HepG2 (cell line): ENCODE results near the gene SLC13A3. TPM values are rescaled to one million over a fixed set of nuclear protein-coding genes. Genes with fewer than 3 reads are reported as not detected.
A peak's percentile ranks its signal among the peaks of the same experiment; 100 is the strongest.

Experiments
- AKAP8 ChIP-seq: sonication (generic); formaldehyde crosslinking; IDR thresholded peaks from 2 replicates; pipeline ENCODE4 v1.5.1; 2020; ENCODE audit warnings: mild to moderate bottlenecking, missing genetic modification reagents
- ATM ChIP-seq: fragments of 450-650 bp; IDR thresholded peaks from 2 replicates; pipeline ENCODE4 v1.7.1; 2017; ENCODE audit warnings: mild to moderate bottlenecking, borderline replicate concordance
- BATF2 ChIP-seq: sonication (generic); formaldehyde crosslinking; IDR thresholded peaks from 2 replicates; pipeline ENCODE4 v1.8.0; 2022; ENCODE audit warnings: mild to moderate bottlenecking, missing genetic modification reagents, moderate library complexity
- ELF1 ChIP-seq: sonication (generic); formaldehyde crosslinking; IDR thresholded peaks from 2 replicates; pipeline ENCODE4 v1.4.0; 2020; ENCODE audit warnings: missing genetic modification reagents
- FUBP1 ChIP-seq: sonication (generic); formaldehyde crosslinking; IDR thresholded peaks from 2 replicates; pipeline ENCODE4 v1.5.1; 2020; ENCODE audit warnings: missing genetic modification reagents, mild to moderate bottlenecking, borderline replicate concordance
- HINFP ChIP-seq: sonication (generic); formaldehyde crosslinking; IDR thresholded peaks from 2 replicates; pipeline ENCODE4 v1.4.0; 2020; ENCODE audit warnings: low read depth, mild to moderate bottlenecking, missing genetic modification reagents
- MYPOP ChIP-seq: sonication (generic); formaldehyde crosslinking; IDR thresholded peaks from 2 replicates; pipeline ENCODE4 v1.8.1; 2023; ENCODE audit warnings: mild to moderate bottlenecking, moderate library complexity, missing genetic modification reagents
- NFYB ChIP-seq: sonication (generic); formaldehyde crosslinking; IDR thresholded peaks from 2 replicates; pipeline ENCODE4 v1.4.0; 2020; ENCODE audit warnings: missing genetic modification reagents
- PATZ1 ChIP-seq: sonication (generic); formaldehyde crosslinking; IDR thresholded peaks from 2 replicates; pipeline ENCODE4 v1.4.0; 2020; ENCODE audit warnings: missing genetic modification reagents
- POGZ ChIP-seq: sonication (generic); formaldehyde crosslinking; IDR thresholded peaks from 2 replicates; pipeline ENCODE4 v1.4.0; 2020; ENCODE audit warnings: mild to moderate bottlenecking, missing genetic modification reagents
- RXRB ChIP-seq: IDR thresholded peaks from 2 replicates; pipeline ENCODE4 v1.6.1; 2016; ENCODE audit warnings: borderline replicate concordance, missing genetic modification reagents, missing compliant biosample characterization
- TFDP1 ChIP-seq: IDR thresholded peaks from 2 replicates; pipeline ENCODE4 v1.6.1; 2016; ENCODE audit warnings: missing compliant biosample characterization, missing genetic modification reagents, borderline replicate concordance
- ZNF180 ChIP-seq: sonication (generic); formaldehyde crosslinking; IDR thresholded peaks from 2 replicates; pipeline ENCODE4 v1.4.0; 2020; ENCODE audit warnings: low read depth, missing genetic modification reagents, borderline replicate concordance
- ZNF382 ChIP-seq: sonication (generic); formaldehyde crosslinking; IDR thresholded peaks from 2 replicates; pipeline ENCODE4 v1.5.0; 2020; ENCODE audit warnings: missing genetic modification reagents, mild to moderate bottlenecking, borderline replicate concordance
- ZNF550 ChIP-seq: sonication (generic); formaldehyde crosslinking; IDR thresholded peaks from 2 replicates; pipeline ENCODE4 v1.4.0; 2020; ENCODE audit warnings: mild to moderate bottlenecking, missing genetic modification reagents, borderline replicate concordance
- ZNF563 ChIP-seq: sonication (generic); formaldehyde crosslinking; IDR thresholded peaks from 2 replicates; pipeline ENCODE4 v1.8.0; 2022; ENCODE audit warnings: mild to moderate bottlenecking, moderate library complexity, missing genetic modification reagents
- ZNF777 ChIP-seq: sonication (generic); formaldehyde crosslinking; IDR thresholded peaks from 2 replicates; pipeline ENCODE4 v1.4.0; 2020; ENCODE audit warnings: missing genetic modification reagents
- ZNF850 ChIP-seq: sonication (generic); formaldehyde crosslinking; conservative IDR thresholded peaks from 2 replicates; pipeline ENCODE4 v1.9.0; 2021; ENCODE audit warnings: mild to moderate bottlenecking, missing genetic modification reagents
- ZSCAN22 ChIP-seq: sonication (generic); formaldehyde crosslinking; IDR thresholded peaks from 2 replicates; pipeline ENCODE4 v1.4.0; 2020; ENCODE audit warnings: mild to moderate bottlenecking, missing genetic modification reagents
- polyA plus RNA-seq, 8 experiments: library from polyadenylated mRNA; depleted of rRNA in 3 of 8; stranded (reverse) in 7 of 8; unstranded in 1 of 8; fragments of >200 nt; fragmentation: Illumina TruSeq in 4 of 8; extraction: Trizol in 4 of 8; gene quantifications; 2 replicates each; pipeline versions ENCODE4 v1.2.1 to v1.2.3, GENCODE V29; 2011 to 2016; ENCODE audit warnings: low read depth in 4 of 8, missing spikeins in 1 of 8, mixed read lengths in 1 of 8; ENCODE audit not compliant: insufficient read depth in 1 of 8
- total RNA-seq, 5 experiments: library from RNA; depleted of rRNA; stranded (reverse); fragments of >200 nt; fragmentation: Illumina TruSeq; extraction: Trizol; gene quantifications; 2 replicates each; pipeline ENCODE4 v1.2.3, GENCODE V29; 2016; ENCODE audit warnings: low read depth in 1 of 5

SLC13A3 gene
- total and polyA plus RNA-seq, 2 of the 13 experiments (the other 11 are each of a cell fraction or from before 2014, with no cell fraction given), result 66.5 to 76.0 TPM

GRCh38 chr20:46688151-46689081, 37.2 kb upstream of the SLC13A3 start (continued):
- TF ChIP-seq ZNF550 (CRISPR knock-in tag) (no peak), POGZ (CRISPR knock-in tag) (no peak), ZNF850 (CRISPR knock-in tag) (no peak), ZNF563 (CRISPR knock-in tag) (no peak), RXRB (CRISPR knock-in tag) (no peak), BATF2 (CRISPR knock-in tag) (no peak), TFDP1 (CRISPR knock-in tag) (no peak), PATZ1 (CRISPR knock-in tag) (no peak), ZSCAN22 (CRISPR knock-in tag) (0 out of 2 replicates have a peak, but pooled peaks have one; percentile 68), ZNF382 (CRISPR knock-in tag) (no peak), HINFP (CRISPR knock-in tag) (no peak), FUBP1 (CRISPR knock-in tag) (no peak), ELF1 (CRISPR knock-in tag) (no peak), ATM (no peak), AKAP8 (CRISPR knock-in tag) (no peak), ZNF777 (no peak; the same call in 1 of the 2 replicates), ZNF180 (no peak), MYPOP (CRISPR knock-in tag) (no peak), NFYB (CRISPR knock-in tag) (no peak)
